NCI-H524 treated with DMSO at 0.1 percent for 48 hours (cell line): ENCODE data around the gene CYP2U1.
"Not testable (repeated sequence)": the region's sequence is repeated elsewhere in the genome, so short reads cannot be mapped to it uniquely, and the experiment has no call there.

Experiments
- DNase-seq: peaks from one replicate; lab custom pipeline; 2025; lab: John Stamatoyannopoulos, UW

The CYP2U1 gene

GRCh38 chr4:107922486-107923473 is 8.6 kb upstream of the CYP2U1 start:
- no peak for DNase-seq

DNA sequence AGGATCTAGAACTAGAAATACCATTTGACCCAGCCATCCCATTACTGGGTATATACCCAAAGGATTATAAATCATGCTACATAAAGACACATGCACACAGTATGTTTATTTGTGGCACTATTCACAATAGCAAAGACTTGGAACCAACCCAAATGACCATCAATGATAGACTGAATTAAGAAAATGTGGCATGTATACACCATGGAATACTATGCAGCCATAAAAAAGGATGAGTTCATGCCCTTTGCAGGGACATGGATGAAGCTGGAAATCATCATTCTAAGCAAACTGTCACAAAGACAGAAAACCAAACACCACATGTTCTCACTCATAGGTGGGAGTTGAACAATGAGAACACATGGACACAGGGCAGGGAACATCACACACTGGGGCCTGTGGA is 5.6 kb upstream of the CYP2U1 start:
- DNase-seq = not testable (repeated sequence)

DNA sequence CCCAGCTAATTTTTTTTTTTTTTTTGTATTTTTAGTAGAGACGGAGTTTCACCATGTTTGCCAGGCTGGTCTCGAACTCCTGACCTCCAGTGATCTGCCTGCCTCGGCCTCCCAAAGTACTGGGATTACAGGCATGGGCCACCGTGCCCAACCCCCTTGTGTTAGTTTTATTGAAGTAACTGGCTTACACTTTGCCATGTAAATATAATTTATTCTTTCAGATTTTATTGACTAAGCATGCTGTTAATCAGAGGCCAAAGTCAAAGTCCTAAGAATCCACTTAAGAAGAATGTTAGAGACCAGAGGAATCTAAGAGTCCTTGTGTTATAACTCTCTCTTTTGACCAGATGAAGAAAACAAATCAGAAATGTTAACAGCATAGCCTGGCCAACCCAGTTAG is 4.5 kb upstream of the CYP2U1 start:
- not testable (repeated sequence) for DNase-seq

GRCh38 chr4:107931775-107932321 is 499 bp downstream of the CYP2U1 start:
- DNase-seq = no peak

- DNase-seq = no peak
These were observed 3.9 kb downstream of the CYP2U1 start for GRCh38 chr4:107935246-107935645.

DNA sequence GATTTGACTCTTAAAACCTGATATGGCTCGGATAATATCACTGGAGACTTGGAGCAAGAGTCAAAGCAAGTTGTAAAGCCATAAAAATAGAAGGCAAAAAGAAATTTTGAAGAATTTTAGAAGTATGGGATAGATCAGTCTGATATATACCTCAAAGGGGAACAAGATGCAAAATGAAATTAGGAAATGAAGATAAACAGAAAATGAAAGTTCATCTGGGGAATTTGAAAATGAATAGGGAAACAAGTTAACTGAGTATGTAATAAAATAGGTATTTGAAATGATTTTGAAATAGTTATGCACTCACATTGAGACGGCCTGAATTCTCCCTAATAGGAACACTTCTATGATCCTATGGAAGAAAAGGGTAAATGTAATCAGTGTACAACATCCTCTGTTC is 5.7 kb downstream of the CYP2U1 start:
- no peak for DNase-seq

DNA sequence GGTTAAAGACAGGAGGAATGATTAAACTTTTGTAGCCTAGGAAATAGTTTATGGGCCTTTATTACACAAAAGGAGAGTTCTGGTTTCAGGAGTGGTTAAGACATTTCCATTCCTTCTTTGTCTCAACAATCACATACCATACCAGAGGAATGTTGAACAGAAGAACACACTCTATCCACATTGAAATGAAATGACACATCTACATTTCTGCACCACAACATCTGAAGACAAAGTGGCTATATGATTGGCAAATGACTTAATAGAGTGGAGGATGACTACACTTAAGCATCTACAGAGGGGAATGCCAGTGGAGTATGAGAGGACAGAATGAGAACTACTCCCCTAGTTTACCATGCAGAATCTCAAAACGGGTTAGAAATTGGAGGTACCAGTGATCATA is 8.0 kb downstream of the CYP2U1 start:
- DNase-seq = no peak

- DNase-seq = no peak
These were observed 14.5 kb downstream of the CYP2U1 start for GRCh38 chr4:107945809-107946208.

- DNase-seq = no peak
These were observed 19.6 kb downstream of the CYP2U1 start for GRCh38 chr4:107950746-107951540.

DNA sequence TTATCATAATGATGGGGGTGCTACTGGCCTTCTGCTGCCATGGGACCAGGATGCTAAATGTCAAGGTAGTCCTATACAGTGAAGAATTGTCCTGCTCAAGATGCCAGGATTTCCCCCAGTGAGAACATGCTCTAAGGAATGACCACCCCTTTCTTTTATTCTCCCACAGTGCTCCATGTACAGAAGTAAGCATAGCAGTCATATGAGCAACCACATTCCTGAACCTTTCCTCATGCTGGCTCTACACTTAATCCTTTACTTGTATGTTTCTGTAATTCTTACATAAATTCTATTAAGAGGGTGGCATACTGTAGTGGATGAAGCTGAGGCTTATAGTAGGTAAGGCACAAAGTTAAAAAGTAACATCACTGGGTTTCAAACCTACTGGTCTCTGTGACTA is 20.2 kb downstream of the CYP2U1 start:
- no peak for DNase-seq

DNA sequence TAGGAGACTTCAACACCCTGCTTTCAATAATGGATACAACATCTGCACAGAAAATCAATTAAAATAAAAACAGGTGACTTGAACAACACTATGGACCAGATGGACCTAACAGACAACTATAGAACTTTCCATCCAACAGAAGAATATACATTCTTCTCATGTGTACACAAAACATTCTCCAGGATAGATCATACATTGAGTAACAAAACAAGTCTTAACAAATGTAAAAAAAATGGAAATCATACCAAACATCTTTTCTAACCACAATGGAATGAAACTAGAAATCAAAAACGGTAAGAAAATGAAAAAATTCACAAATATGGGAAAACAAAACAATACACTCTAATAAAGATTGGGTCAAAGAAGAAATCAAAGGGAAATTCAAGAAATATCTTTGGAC is 24.7 kb downstream of the CYP2U1 start:
- no peak for DNase-seq

GRCh38 chr4:107966903-107967302 is 35.6 kb downstream of the CYP2U1 start:
- DNase-seq = peak; percentile 28

GRCh38 chr4:107967519-107967918 is 36.2 kb downstream of the CYP2U1 start:
- DNase-seq = not testable (repeated sequence)

DNA sequence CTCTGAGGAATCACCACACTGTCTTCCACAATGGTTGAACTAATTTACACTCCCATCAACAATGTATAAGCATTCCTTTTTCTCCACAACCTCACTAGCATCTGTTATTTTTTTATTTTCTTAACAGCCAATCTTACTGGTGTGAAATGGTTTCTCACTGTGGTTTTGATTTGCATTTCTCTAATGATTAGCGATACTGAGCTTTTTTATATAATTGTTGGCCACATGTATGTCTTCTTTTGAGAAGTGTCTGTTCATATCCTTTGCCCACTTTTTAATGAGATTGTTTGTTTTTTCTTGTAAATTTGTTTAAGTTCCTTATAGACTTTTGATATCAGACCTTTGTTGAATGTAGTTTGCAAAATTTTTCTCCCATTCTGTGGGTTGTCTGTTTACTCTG is 36.6 kb downstream of the CYP2U1 start:
- DNase-seq = not testable (repeated sequence)

DNA sequence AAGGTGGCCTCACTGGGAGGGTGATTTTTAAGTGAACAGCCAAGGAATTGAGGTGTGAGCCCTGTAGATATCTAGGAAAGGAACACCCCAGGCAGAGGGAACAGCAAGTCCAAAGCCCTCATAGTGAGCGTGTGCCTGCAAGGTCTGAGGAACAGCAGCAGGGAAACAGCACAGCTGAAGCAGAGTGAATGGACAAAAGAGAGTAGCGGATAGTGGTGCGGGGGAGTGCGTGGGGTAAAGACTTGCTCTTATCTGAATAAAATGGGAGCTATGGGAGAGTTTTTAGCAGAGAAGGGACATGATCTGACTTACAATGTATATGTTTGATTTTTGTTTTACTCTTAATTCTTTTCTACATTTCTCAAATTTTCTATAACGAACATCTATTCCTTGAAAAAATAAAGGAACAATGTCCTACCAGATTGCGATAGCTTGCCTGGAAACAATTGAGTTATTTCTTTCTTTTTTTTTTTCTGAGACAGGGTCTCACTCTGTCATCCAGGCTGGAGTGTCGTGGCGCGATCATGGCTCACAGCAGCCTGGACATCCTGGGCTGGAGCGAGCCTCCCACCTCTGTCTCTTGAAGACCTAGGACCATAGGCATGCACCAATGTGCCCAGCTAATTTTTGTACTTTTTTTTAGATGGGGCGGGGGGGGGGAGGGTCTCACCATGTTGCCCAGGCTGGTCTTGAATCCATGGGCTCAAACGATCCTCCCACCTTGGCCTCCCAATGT is 38.9 kb downstream of the CYP2U1 start:
- DNase-seq = no peak

DNA sequence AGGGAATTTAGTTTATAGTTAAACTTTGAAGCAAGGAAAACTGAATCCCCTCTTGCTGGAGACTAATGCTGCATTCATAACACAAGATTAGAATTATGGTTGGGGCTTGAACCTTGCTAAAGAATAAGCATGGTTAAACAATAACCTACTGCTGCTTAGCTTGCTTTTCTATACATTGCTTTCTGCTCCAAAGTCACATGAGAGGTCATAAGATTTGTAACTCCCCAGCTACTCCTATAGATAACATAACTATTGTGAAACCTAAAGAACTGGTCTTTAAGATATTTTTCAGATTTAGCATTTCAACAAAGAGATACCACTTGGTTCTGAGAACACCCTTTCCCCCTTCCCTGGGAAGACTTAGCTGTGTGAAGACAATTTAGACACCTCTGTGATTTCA is 41.3 kb downstream of the CYP2U1 start:
- no peak for DNase-seq

DNA sequence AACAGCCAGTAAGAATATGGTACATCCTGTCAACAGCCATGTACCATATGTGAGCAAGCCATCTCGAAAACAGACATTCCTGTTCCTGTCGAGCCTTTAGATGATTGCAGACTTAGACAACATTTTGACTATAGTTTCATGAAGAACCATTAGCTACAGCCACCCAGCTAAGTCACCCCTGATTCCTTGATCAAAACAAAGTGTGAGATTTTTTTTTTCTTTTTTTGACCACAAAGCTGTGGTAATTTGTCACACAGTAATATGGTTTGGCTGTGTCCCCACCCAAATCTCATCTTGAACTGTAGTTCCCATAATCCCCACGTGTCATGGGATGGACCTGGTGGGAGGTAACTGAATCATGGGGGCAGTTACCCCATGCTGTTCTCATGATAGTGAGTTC is 43.2 kb downstream of the CYP2U1 start:
- DNase-seq = no peak

GRCh38 chr4:107977482-107977881 is 46.1 kb downstream of the CYP2U1 start:
- DNase-seq = no peak

- DNase-seq = no peak
These were observed 46.8 kb downstream of the CYP2U1 start for GRCh38 chr4:107977966-107978705.

GRCh38 chr4:107978716-107979451 is 47.5 kb downstream of the CYP2U1 start:
- DNase-seq = no peak
